ENCODE data around the gene TINAG.

Gene TINAG

DNA sequence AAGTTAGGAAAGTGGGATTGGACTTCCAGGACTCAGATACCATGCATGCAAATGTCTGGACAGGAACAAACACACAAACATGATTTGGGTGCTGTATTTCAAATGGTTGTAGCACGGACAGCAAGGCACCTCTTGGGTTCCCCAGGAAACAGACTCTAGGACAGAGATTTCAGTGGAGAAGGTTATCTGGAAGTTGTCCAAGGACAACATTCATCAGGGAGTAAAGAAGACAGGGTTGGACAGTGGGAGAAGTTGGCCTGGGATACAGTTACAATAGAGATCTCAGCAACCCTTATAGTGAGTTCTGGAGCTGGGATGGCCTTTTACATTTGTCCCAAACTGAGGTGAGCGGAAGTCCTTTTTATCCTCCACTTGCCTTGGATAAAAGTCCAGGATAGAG is 19.8 kb upstream of the TINAG start:
- H3K4me3 ChIP-seq (ENCODE audit: low read depth, low read length): no peak overlapping the region
- TF ChIP-seq, protein P1, sequence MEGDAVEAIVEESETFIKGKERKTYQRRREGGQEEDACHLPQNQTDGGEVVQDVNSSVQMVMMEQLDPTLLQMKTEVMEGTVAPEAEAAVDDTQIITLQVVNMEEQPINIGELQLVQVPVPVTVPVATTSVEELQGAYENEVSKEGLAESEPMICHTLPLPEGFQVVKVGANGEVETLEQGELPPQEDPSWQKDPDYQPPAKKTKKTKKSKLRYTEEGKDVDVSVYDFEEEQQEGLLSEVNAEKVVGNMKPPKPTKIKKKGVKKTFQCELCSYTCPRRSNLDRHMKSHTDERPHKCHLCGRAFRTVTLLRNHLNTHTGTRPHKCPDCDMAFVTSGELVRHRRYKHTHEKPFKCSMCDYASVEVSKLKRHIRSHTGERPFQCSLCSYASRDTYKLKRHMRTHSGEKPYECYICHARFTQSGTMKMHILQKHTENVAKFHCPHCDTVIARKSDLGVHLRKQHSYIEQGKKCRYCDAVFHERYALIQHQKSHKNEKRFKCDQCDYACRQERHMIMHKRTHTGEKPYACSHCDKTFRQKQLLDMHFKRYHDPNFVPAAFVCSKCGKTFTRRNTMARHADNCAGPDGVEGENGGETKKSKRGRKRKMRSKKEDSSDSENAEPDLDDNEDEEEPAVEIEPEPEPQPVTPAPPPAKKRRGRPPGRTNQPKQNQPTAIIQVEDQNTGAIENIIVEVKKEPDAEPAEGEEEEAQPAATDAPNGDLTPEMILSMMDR (IDR thresholded peaks at IDR 0.05; ENCODE audit: insufficient read depth, low read depth, low read length, missing control alignments): no peak
- no peak for DNase-seq (ENCODE audit: low read depth)

DNA sequence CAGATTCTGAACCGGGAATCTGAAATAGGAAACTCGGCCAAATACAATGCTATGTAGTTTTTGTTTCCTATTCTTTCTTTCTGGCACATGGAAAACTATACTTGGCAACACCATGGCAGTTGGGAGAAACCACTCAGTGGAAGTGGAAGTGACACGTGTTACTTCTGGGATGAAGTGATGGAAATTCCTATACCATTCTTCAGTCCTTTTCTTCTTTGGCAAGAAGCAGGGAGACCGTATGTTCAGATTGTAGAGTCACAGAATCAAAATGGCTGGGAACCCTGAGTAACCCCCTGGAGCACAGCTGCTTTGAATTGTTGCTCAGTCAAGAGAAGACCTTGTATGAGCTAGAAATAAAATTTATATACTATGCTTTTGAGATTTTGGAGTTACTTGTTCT is 18.8 kb upstream of the TINAG start:
- no peak for DNase-seq (ENCODE audit: low read depth)
- TF ChIP-seq, protein P1 (IDR thresholded peaks at IDR 0.05; ENCODE audit: insufficient read depth, low read depth, low read length, missing control alignments): no peak
- no peak overlapping the region for H3K4me3 ChIP-seq (ENCODE audit: low read depth, low read length)

DNA sequence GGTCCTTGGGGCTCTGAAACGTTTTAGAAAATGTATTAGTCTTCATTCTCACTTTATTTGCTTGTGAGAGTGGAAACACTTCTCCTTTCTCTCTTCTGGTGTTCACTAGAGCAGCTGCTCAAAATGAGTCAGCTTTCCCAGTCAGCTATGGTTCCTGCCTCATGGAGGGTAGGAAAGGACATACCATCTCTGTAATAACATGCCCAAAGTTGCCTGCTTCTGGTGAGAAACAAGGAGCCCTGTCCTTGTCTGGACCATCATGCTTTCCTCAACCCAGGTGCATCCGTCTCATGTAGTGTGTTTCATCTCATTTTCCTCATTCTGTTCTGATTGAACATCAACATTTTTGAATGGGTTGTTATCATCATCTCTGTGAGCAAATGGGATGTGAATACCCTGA is 17.1 kb upstream of the TINAG start:
- TF ChIP-seq, protein P1 (IDR thresholded peaks at IDR 0.05; ENCODE audit: insufficient read depth, low read depth, low read length, missing control alignments): no peak
- peak; percentile 35 for DNase-seq (ENCODE audit: low read depth)
- H3K4me3 ChIP-seq (ENCODE audit: low read depth, low read length): no peak overlapping the region

DNA sequence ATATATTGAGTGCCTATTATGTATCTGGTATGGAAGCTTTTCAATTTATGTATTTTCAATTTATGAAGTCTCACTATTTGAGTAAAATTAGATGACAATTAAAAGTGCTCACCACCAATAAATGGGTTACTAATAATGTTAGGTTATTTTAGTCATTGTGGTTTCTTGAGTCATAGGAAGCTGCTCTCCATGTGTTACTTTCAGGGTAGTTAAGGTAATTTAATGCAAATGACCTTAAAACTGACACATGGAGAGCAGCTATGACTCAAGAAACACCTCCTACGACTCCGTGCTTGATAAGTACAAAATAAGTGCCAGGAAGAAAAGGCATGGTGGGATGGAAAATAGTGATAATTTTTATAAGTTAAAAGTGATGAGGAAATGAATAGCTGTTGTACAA is 16.5 kb upstream of the TINAG start:
- peak; percentile 40 for DNase-seq (ENCODE audit: low read depth)

DNA sequence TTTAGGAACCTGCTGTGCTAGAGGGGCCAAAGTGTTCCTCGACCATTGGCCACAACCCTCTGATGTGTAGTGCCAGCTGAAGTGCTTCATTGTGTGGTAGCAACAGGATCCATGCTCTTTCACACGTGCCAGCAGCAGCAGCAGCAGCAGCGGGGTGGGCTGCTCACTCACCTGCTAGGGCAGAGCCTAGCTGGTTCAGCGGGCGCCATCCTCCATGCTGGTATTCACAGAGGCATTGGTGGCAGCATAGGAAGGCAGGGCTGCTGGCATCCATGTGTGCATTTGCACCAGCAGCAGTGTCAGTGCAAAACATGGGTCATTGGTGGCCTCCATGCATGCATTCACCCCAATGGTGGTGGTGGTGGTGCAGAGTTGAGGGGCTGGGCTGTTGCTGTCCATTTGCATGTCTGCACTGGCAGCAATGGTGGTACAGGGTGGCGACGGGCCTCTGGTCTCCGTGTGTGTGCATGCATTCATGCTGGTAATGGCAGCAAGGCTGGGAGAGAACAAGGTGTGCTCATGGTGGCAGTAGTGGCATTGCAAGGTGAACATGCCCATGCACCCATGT is 13.2 kb upstream of the TINAG start:
- TF ChIP-seq, protein P1 (IDR thresholded peaks at IDR 0.05; ENCODE audit: insufficient read depth, low read depth, low read length, missing control alignments): no peak
- H3K4me3 ChIP-seq (ENCODE audit: low read depth, low read length): no peak overlapping the region
- no peak for DNase-seq (ENCODE audit: low read depth)

More for the DNA sequence above, 16.5 kb upstream of the TINAG start:
- TF ChIP-seq, protein P1 (IDR thresholded peaks at IDR 0.05; ENCODE audit: insufficient read depth, low read depth, low read length, missing control alignments): no peak
- no peak overlapping the region for H3K4me3 ChIP-seq (ENCODE audit: low read depth, low read length)

DNA sequence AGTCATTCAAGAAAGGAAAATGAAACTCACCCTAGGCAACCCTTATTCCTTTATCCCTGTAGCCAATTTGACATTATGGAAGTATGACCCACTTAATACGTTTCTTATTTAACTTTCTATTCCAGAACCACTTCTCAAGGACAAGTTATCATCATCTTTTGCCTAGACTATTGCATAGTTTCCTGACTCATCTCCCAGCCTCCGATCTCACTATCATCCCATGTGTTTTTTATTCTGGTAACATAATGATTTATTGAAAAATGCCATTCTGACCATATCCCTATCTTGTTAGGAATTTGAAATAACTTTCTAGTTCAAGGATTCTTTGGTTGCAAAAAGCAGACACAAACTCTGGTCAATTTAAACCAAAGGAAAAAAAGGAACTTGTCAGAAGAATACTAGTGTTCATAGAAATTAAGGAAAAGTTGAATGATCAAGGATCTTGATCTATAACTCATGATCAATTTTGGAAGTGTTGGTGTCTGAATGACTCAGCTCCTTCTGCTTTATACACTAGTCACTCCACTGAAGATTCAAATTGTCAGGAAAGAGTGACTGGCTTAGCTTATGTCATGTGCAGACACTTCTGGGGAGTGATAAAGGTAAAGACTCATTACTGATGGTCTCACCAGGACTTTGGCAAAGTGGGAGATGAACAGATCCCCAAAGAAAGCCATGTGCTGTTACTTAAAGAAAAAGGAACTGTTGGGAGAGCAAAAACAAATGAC is 8.5 kb upstream of the TINAG start:
- no peak overlapping the region for H3K4me3 ChIP-seq (ENCODE audit: low read depth, low read length)
- no peak for DNase-seq (ENCODE audit: low read depth)
- TF ChIP-seq, protein P1 (IDR thresholded peaks at IDR 0.05; ENCODE audit: insufficient read depth, low read depth, low read length, missing control alignments): no peak

Data from GM12865 (cell line).